ENCODE measurements around the gene CTSA. TPM values are rescaled to one million over a fixed set of nuclear protein-coding genes. Genes with fewer than 3 reads are reported as not detected.

Gene CTSA
- total RNA-seq, 1 experiment from 2014 or later, result 109 TPM

DNA sequence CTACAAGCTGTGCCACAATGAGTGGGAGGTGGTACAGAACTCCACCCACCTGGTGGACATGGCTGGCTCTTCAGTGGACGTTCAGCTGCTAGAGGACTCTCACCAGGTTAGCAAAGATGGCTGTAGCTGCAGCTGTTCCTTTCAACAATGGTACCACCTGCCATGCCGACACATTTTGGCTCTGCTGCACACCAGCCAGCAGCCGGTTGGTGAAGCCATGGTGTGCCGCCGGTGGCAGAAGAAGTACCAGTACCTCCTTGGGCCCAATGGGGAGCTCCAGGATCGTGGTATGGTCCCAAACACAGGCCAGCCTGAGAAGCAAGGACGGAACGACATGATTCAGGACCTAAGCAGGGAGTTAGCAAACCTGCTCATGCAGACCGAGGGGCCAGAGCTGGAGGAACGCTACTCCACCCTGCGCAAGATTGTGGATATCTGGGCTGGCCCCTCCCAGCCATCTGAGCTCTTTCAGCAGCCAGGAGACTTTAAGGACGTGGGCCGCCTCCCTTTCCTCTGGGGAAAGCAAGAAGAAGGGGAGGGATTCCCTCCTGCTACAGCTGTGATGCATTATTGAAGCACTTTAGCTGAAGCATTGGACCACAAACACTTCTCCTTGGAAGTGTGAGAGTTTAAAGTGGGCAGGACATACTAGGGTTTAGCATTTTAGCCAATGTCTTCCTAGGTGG is 12.9 kb upstream of the CTSA start:
- no peaks in the 10 kb centered on the region for H3K9me3 ChIP-seq (ENCODE audit: control insufficient read depth in 1 of 2, insufficient read depth in 1 of 2, low read depth in 1 of 2, low read length in 2 of 2)
- CTCF ChIA-PET, result no interaction called here
- H4K20me1 ChIP-seq (ENCODE audit: insufficient read depth), result no peaks in the 10 kb centered on the region
- intact Hi-C loops (cut with micrococcal nuclease), result no loop called here
- no peak for DNase-seq (ENCODE audit: low read depth, low spot score)
- no peak overlapping the region for H3K4me3 ChIP-seq (replicated peaks in 1 of 2; ENCODE audit: low read depth in 1 of 2, low read length in 2 of 2)
- H2AFZ ChIP-seq (ENCODE audit: low read depth, low read length, poor library complexity, severe bottlenecking), result no peak overlapping the region
- no peaks in the 10 kb centered on the region for H3K9me2 ChIP-seq (ENCODE audit: insufficient read depth)
- peaks cover 3 to 10% of the 10 kb centered on the region in 2 experiments; a peak in 1 of 4 replicates for H3K36me3 ChIP-seq (ENCODE audit: control insufficient read depth in 1 of 2, insufficient read depth in 2 of 2, low read length in 2 of 2)
- no peak overlapping the region for H3K4me2 ChIP-seq (ENCODE audit: low read length)
- H3K9ac ChIP-seq (ENCODE audit: low read length), result no peak overlapping the region
- no peaks in the 10 kb centered on the region for H3K27me3 ChIP-seq (ENCODE audit: insufficient read depth, low read length)
- RAD21 ChIA-PET (ENCODE audit: low non-redundant PET in 1 of 2, low total read pairs in 2 of 2, uncharacterized antibody in 2 of 2, unreplicated experiment in 2 of 2), result no interaction called here
- TF ChIP-seq, protein P1, sequence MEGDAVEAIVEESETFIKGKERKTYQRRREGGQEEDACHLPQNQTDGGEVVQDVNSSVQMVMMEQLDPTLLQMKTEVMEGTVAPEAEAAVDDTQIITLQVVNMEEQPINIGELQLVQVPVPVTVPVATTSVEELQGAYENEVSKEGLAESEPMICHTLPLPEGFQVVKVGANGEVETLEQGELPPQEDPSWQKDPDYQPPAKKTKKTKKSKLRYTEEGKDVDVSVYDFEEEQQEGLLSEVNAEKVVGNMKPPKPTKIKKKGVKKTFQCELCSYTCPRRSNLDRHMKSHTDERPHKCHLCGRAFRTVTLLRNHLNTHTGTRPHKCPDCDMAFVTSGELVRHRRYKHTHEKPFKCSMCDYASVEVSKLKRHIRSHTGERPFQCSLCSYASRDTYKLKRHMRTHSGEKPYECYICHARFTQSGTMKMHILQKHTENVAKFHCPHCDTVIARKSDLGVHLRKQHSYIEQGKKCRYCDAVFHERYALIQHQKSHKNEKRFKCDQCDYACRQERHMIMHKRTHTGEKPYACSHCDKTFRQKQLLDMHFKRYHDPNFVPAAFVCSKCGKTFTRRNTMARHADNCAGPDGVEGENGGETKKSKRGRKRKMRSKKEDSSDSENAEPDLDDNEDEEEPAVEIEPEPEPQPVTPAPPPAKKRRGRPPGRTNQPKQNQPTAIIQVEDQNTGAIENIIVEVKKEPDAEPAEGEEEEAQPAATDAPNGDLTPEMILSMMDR (IDR thresholded peaks at IDR 0.05 in 2 of 3, conservative IDR thresholded peaks at IDR 0.05 in 1 of 3; ENCODE audit: borderline replicate concordance in 1 of 3, insufficient read depth in 1 of 3, low read depth in 2 of 3, low read length in 2 of 3), result no peak
- no peak for TF ChIP-seq RAD21 (IDR thresholded peaks at IDR 0.05; ENCODE audit: low read depth)
- no peak for TF ChIP-seq YY1 (IDR thresholded peaks at IDR 0.05; ENCODE audit: extremely low read depth, insufficient replicate concordance, low read depth, low read length)
- TF ChIP-seq, protein P2, sequence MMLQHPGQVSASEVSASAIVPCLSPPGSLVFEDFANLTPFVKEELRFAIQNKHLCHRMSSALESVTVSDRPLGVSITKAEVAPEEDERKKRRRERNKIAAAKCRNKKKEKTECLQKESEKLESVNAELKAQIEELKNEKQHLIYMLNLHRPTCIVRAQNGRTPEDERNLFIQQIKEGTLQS (IDR thresholded peaks at IDR 0.05), result no peak
- no peak for TF ChIP-seq CBX3 (IDR thresholded peaks at IDR 0.05; ENCODE audit: low read depth)
- TF ChIP-seq EZH2phosphoT487 (IDR thresholded peaks at IDR 0.05; ENCODE audit: borderline replicate concordance), result no peak
- TF ChIP-seq, protein P3, sequence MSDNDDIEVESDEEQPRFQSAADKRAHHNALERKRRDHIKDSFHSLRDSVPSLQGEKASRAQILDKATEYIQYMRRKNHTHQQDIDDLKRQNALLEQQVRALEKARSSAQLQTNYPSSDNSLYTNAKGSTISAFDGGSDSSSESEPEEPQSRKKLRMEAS (IDR thresholded peaks at IDR 0.05), result no peak
- TF ChIP-seq, protein P4, sequence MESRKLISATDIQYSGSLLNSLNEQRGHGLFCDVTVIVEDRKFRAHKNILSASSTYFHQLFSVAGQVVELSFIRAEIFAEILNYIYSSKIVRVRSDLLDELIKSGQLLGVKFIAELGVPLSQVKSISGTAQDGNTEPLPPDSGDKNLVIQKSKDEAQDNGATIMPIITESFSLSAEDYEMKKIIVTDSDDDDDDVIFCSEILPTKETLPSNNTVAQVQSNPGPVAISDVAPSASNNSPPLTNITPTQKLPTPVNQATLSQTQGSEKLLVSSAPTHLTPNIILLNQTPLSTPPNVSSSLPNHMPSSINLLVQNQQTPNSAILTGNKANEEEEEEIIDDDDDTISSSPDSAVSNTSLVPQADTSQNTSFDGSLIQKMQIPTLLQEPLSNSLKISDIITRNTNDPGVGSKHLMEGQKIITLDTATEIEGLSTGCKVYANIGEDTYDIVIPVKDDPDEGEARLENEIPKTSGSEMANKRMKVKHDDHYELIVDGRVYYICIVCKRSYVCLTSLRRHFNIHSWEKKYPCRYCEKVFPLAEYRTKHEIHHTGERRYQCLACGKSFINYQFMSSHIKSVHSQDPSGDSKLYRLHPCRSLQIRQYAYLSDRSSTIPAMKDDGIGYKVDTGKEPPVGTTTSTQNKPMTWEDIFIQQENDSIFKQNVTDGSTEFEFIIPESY (IDR thresholded peaks at IDR 0.05; ENCODE audit: extremely low read depth, insufficient replicate concordance, low read length), result no peak
- TF ChIP-seq ZNF274 (IDR thresholded peaks at IDR 0.05; ENCODE audit: low read depth, low read length), result no peak
- no peak for TF ChIP-seq SRF (IDR thresholded peaks at IDR 0.05; ENCODE audit: low read depth)
- TF ChIP-seq POLR2AphosphoS5 (IDR thresholded peaks at IDR 0.05; ENCODE audit: low read depth, low read length), result no peak
- no peak for TF ChIP-seq ZFX (IDR thresholded peaks at IDR 0.05)
- TF ChIP-seq POLR2A (IDR thresholded peaks at IDR 0.05; ENCODE audit: borderline replicate concordance, extremely low read depth, insufficient read depth, insufficient read length), result no peak
- no peak for TF ChIP-seq FOSL1 (IDR thresholded peaks at IDR 0.05; ENCODE audit: low read depth)
- no peak for TF ChIP-seq EGR1 (IDR thresholded peaks at IDR 0.05; ENCODE audit: low read depth)
- no peak for TF ChIP-seq SIN3A (IDR thresholded peaks at IDR 0.05; ENCODE audit: low read depth)
- no peak for TF ChIP-seq SP1 (IDR thresholded peaks at IDR 0.05; ENCODE audit: low read depth)
- peaks cover 16% of the 10 kb centered on the region for H3K79me2 ChIP-seq (ENCODE audit: insufficient read depth, low read length)
- H3K4me1 ChIP-seq (ENCODE audit: control insufficient read depth in 1 of 2, insufficient read depth in 2 of 2, low read length in 2 of 2), result 0 out of 4 replicates have a peak, but pooled peaks cover 0 to 8% of the 10 kb centered on the region in 2 experiments
- BruUV-seq (replicated peaks), result no TSS peak
- H3K27ac ChIP-seq (ENCODE audit: low read depth, low read length), result no peak overlapping the region
- POLR2A ChIA-PET, result no interaction called here
- ATAC-seq, result no peak
